Stimulated activated CD4-positive, alpha-beta T cell treated with anti-CD3 and anti-CD28 coated beads, TNF-alpha, amount 100 ng/mL, for 4 hours (primary cell): ENCODE results near the gene PLPP3.

Experiments
- DNase-seq, 3 experiments: peaks; one replicate each; pipeline ENCODE4 v3.0.0-alpha.2; 2020; ENCODE audit warnings: low read depth in 3 of 3

The PLPP3 gene

DNA sequence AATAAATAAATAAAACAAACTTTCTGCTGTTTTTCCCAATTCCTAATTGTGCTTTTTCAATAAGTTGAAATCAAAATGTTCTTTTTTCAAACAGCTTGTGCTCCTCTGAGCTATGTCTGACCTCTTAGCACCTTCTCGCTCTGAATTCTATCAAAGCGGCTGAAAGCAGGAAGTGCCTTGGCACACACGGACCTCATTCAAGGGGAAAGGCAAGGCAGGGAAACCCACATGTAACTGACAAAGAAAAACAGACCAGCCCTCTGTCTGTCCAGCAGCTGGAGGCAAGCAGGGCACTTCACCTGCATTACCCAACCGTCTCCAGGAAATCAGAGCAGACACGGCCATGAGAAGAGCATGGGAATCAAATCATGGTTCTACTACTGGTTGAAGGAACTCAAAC is 56.7 kb downstream of the PLPP3 start:
- no peak for DNase-seq

- no peak for DNase-seq
Measured at GRCh38 chr1:56520016-56520601, 59.3 kb downstream of the PLPP3 start.

- DNase-seq, result no peak
Measured at GRCh38 chr1:56517404-56518130, 61.8 kb downstream of the PLPP3 start.

GRCh38 chr1:56516539-56517252 is 62.7 kb downstream of the PLPP3 start:
- no peak for DNase-seq

GRCh38 chr1:56515898-56516538 is 63.3 kb downstream of the PLPP3 start:
- DNase-seq, result no peak

DNA sequence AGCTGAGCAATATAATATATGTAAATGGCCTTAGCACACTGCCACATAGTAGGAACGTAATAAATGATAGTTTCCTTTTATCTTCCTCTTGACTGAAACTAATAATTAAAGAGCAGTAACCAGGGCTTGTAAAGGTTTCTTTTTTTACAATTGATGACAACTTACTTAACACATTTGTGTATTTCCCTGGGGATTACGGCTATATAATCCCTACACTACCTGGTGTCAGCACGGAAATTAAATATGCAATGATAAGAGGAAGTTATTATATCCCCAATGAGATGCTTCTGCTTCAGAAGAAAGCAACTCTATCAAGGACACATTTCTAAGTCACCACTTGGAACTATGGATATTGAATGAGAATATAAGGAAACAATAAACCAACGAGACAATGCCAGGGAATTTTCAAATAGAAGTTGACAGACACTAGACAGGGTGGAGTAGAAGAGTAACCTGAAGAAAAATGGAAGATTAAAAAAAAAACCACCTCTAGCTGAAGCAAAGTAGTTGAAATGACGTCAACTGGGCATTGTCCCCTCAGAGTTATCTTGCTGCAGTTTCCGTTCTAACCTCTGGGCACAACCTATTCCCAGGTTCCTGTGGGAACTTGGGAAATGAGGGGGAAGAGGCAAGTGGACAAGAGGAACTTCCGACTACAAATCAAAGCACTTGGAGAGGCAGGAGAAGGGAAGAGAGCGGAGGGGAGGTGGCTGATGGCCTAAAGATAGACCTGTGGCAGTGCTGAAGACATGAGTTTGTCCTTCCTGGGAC is 66.5 kb downstream of the PLPP3 start:
- no peak for DNase-seq

- DNase-seq, result no peak
Measured at GRCh38 chr1:56511766-56512165, 67.6 kb downstream of the PLPP3 start.

DNA sequence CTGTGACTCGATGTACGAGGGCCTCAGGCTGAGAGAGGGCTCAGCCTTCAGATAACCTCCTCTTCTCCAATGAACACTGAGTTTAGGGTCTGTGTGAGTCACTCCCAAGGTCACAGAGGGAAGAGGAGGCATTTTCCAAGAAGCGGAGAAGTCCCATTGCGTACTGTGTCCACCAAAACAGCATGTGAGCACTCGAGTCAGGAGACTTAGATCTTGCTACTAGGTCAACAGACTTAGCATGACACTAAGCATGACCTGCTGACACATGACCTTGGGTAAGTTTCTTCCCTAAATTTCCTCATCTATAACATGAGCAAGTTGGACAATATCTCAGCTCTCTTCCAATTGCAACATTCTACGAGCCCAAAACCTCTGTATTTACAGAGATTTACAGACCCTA is 68.0 kb downstream of the PLPP3 start:
- DNase-seq, result no peak

DNA sequence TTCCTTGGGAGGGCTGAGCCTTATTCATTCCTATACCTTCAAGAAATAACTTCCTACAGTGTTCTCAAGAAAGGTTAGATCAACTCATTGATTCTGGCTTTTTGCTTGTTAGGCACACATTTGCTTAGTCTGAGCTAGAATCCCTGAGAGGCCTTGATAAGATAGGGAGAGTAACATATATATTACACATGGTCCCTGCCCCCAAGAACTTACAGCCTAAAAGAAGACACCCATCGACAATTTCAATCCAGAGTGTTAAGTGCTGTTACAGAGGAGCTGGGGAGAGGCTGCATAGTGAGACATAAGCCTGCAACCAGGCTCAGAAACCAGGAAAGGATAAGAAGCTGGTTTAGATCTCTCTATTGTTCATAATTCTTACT is 68.7 kb downstream of the PLPP3 start:
- DNase-seq, result no peak

- DNase-seq, result no peak
Measured at GRCh38 chr1:56509713-56510641, 69.4 kb downstream of the PLPP3 start.

DNA sequence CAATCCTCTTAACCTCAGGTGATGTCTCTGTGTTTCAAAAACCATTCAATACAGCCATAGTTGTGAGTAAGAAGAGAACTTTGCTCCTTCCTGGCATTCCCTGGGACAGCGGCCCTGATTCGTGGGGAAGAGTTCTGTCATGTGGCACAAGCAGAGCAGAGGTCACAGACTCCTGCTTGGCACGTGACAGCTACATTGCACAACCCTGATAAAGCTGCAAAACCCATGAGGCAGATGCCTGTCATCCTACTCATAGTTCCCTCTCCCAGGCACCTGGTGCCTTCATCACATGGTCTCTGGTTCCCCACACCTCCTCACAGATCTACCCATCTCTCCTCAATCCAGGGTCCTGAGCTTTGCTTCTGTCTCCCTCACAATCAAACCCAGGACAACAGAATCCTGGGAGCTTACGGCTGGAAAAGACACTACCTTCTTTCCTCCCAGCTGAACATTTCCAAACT is 70.8 kb downstream of the PLPP3 start:
- no peak for DNase-seq

DNA sequence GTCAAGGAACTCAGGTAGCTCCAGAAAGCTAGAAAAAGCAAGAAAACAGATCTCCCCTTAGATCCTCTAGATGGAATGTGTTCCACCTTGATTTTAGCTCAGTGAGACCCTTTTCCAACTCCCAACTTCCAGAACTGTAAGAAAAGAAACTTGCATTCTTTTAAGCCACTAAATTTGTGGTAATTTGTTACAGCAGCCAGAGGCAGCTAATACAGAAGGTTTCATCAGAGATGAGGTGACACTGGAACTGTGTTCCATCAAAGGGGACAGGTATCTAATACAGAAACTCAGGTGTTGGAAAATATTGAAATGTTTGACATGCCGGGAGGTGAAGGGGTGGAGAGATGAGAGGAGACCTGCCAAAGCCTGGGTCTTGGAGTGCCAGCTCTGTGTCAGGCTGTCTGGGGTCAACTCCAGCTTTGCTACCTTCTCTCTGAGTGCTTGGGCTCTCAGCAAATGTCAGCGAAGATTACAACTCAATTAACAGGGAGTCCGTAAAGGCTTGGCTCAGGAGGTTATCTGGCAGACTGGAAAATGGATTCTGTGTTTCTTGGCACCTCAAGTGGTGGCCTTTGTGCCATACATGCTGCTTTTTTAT is 71.3 kb downstream of the PLPP3 start:
- DNase-seq, result no peak

GRCh38 chr1:56506951-56507491 is 72.3 kb downstream of the PLPP3 start:
- no peak for DNase-seq

- no peak for DNase-seq
Measured at GRCh38 chr1:56505792-56506743, 73.3 kb downstream of the PLPP3 start.

DNA sequence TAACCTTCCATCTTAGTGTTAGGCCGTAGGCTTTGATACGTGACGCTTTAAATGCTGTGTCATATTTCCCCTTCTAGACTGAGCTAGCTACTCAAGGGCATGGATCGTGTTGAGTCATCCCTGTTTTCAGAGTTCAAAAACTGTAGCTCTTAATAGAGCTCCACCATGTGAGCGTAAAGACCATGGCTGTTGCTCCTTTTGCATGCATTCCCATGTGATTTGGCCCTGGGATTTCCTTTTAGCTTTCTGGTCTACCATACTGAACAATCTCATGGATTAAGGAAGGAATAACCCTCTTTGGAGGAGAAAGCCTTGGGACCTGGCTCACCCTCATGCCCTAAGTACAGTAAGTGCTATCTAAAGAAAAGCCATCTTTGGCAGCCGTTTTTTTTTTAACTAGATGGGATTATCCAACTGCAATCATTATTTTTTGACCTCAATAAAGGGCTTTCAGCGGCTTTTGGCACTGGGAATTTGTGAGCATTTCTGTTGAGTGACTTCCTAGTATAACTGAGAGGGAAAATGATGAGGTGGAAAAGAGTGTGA is 76.6 kb downstream of the PLPP3 start:
- no peak for DNase-seq

- no peak for DNase-seq
Measured at GRCh38 chr1:56501888-56502287, 77.5 kb downstream of the PLPP3 start.

- DNase-seq, result no peak
Measured at GRCh38 chr1:56501426-56501825, 77.9 kb downstream of the PLPP3 start.
